Naive thymus-derived CD4-positive, alpha-beta T cell (primary cell): ENCODE data around the gene CST2. TPM values are rescaled to one million over a fixed set of nuclear protein-coding genes. Genes with fewer than 3 reads are reported as not detected.
A peak's percentile ranks its signal among the peaks of the same experiment; 100 is the strongest.
"Not testable (repeated sequence)": the region's sequence is repeated elsewhere in the genome, so short reads cannot be mapped to it uniquely, and the experiment has no call there.

Source experiments
- ATAC-seq: fragments of 150-1000 bp; cut with Tn5 transposase; 2 replicates; pipeline ENCODE4 v1.10.0; 2021; ENCODE audit warnings: mild to moderate bottlenecking, moderate library complexity
- CTCF ChIA-PET: fragments of 350-600 bp; sonication (Branson Sonifier 250); formaldehyde crosslinking; loops from one replicate; lab custom pipeline; 2021; ENCODE audit warnings: antibody characterized with exemption; lab: Charles Lee
- POLR2A ChIA-PET: fragments of 350-600 bp; sonication (Branson Sonifier 250); formaldehyde crosslinking; loops from one replicate; lab custom pipeline; 2021; ENCODE audit warnings: antibody characterized with exemption, inconsistent platforms; lab: Charles Lee
- DNase-seq, 9 donors: peaks; one replicate each; pipeline versions ENCODE4 v3.0.0 to v3.0.0-alpha.2; 2020 to 2022; ENCODE audit warnings: mixed read lengths in 1 of 9
- H3K27ac ChIP-seq: one replicate; pipeline ENCODE4 v1.7.0; 2013; ENCODE audit warnings: mild to moderate bottlenecking, low read depth, low read length, moderate library complexity
- H3K27me3 ChIP-seq, 2 donors: one replicate each; pipeline ENCODE4 v1.7.0; 2013; ENCODE audit warnings: low read length in 2 of 2, mild to moderate bottlenecking in 2 of 2, moderate library complexity in 2 of 2; ENCODE audit not compliant: control insufficient read depth in 2 of 2, insufficient read depth in 2 of 2
- H3K36me3 ChIP-seq, 3 experiments: 1 replicate in 2 of 3; 2 replicates in 1 of 3; pipeline ENCODE4 v1.7.0; 2013; ENCODE audit warnings: low read length in 3 of 3, mild to moderate bottlenecking in 3 of 3, moderate library complexity in 1 of 3; ENCODE audit not compliant: insufficient read depth in 3 of 3, control insufficient read depth in 2 of 3
- H3K4me1 ChIP-seq, 2 donors: one replicate each; pipeline ENCODE4 v1.7.0; 2013; ENCODE audit warnings: low read length in 2 of 2, mild to moderate bottlenecking in 2 of 2, moderate library complexity in 1 of 2; ENCODE audit not compliant: control insufficient read depth in 2 of 2, insufficient read depth in 2 of 2
- H3K4me3 ChIP-seq: 2 replicates; pipeline ENCODE4 v1.7.0; 2013; ENCODE audit warnings: mild to moderate bottlenecking, low read length
- H3K9me3 ChIP-seq, 3 experiments: 1 replicate in 2 of 3; 2 replicates in 1 of 3; pipeline ENCODE4 v1.7.0; 2013; ENCODE audit warnings: low read length in 3 of 3; ENCODE audit not compliant: control insufficient read depth in 2 of 3
- H3K27ac Mint-ChIP-seq, 9 donors: one replicate each; pipeline ENCODE4 v1.8.0; 2020 to 2022; ENCODE audit warnings: mixed read lengths in 9 of 9, mild to moderate bottlenecking in 8 of 9, moderate library complexity in 5 of 9, inconsistent platforms in 2 of 9
- H3K27me3 Mint-ChIP-seq, 5 donors: one replicate each; pipeline ENCODE4 v1.8.0; 2021 to 2022; ENCODE audit warnings: mixed read lengths in 5 of 5, mild to moderate bottlenecking in 1 of 5
- H3K36me3 Mint-ChIP-seq, 5 donors: one replicate each; pipeline ENCODE4 v1.8.0; 2020 to 2022; ENCODE audit warnings: mixed read lengths in 5 of 5, mild to moderate bottlenecking in 3 of 5, inconsistent platforms in 1 of 5
- H3K4me1 Mint-ChIP-seq, 7 donors: one replicate each; pipeline ENCODE4 v1.8.0; 2020 to 2022; ENCODE audit warnings: mixed read lengths in 7 of 7, mild to moderate bottlenecking in 3 of 7, inconsistent platforms in 1 of 7
- H3K4me3 Mint-ChIP-seq, 10 donors: one replicate each; pipeline ENCODE4 v1.8.0; 2020 to 2022; ENCODE audit warnings: mild to moderate bottlenecking in 10 of 10, mixed read lengths in 10 of 10, moderate library complexity in 6 of 10, inconsistent platforms in 2 of 10
- H3K9me3 Mint-ChIP-seq, 11 donors: one replicate each; pipeline ENCODE4 v1.8.0; 2020 to 2022; ENCODE audit warnings: mixed read lengths in 11 of 11, mild to moderate bottlenecking in 4 of 11, inconsistent platforms in 1 of 11, moderate library complexity in 1 of 11
- intact Hi-C, 2 donors: fragments of 100-400 bp; cut with micrococcal nuclease; formaldehyde crosslinking; loops; one replicate each; pipeline ENCODE4 v1.15.1; 2023
- polyA plus RNA-seq, 2 donors: library from polyadenylated mRNA; unstranded; fragments of 300-500 nt; fragmentation: Illumina TruSeq; gene quantifications; one replicate each; pipeline ENCODE4 v1.2.3, GENCODE V29; 2021
- total RNA-seq, 6 experiments: library from RNA in 5 of 6; stranded (reverse) in 5 of 6; gene quantifications; 1 replicate in 5 of 6; 2 replicates in 1 of 6; pipeline ENCODE4 v1.2.3 and lab custom pipeline; 2021 to 2026

Gene CST2
- total and polyA plus RNA-seq, 7 experiments from 2014 or later: not detected

DNA sequence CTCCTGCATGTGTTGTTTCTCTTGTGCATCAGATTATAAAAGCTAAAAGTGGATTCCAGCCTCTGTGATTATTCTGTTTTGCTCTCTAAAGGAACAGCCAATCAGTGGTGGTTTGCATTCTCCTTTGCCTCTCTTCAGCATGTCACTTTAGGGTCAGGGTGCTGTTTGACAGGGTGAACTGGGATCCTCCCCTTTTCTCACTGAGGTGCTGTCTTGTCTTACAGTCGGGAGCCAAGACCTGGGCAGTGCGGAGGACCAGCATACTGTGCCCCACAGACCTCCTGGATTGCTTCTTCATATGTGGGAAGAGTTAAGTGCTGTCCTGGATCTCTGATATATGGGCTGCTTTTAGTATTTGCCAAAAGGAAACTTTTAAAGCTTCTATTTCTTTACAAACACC lies 15.2 kb upstream of the CST2 start:
- H3K9me3 ChIP-seq: no peaks in the 10 kb centered on the region
- H3K4me3 ChIP-seq: no peak overlapping the region
- peaks cover 3 to 25% (median 11%) of the 10 kb centered on the region in 5 donors for H3K27me3 Mint-ChIP-seq
- H3K4me3 Mint-ChIP-seq: no peak overlapping the region
- H3K27ac ChIP-seq: no peak overlapping the region
- H3K36me3 Mint-ChIP-seq: peaks cover 0 to 3% (median 0%) of the 10 kb centered on the region in 5 donors
- no peaks in the 10 kb centered on the region for H3K4me1 ChIP-seq
- ATAC-seq: no peak
- H3K27me3 ChIP-seq: no peaks in the 10 kb centered on the region
- H3K36me3 ChIP-seq: no peaks in the 10 kb centered on the region
- no peak overlapping the region for H3K27ac Mint-ChIP-seq
- DNase-seq: no peak
- intact Hi-C loops: loop anchor here in 1 of 2 donors (5.0 kb wide), 1 partner anchor 506 kb away; no protein-coding TSS in a partner anchor
- ChIA-PET CTCF (interaction anchor here (0.6 kb wide), 1 partner anchor 17 kb away, joined by 4 read pairs; no protein-coding TSS in a partner anchor), POLR2A (no interaction called here)
- H3K9me3 Mint-ChIP-seq: peaks cover 0 to 14% (median 0%) of the 10 kb centered on the region in 11 donors
- H3K4me1 Mint-ChIP-seq: no peaks in the 10 kb centered on the region

DNA sequence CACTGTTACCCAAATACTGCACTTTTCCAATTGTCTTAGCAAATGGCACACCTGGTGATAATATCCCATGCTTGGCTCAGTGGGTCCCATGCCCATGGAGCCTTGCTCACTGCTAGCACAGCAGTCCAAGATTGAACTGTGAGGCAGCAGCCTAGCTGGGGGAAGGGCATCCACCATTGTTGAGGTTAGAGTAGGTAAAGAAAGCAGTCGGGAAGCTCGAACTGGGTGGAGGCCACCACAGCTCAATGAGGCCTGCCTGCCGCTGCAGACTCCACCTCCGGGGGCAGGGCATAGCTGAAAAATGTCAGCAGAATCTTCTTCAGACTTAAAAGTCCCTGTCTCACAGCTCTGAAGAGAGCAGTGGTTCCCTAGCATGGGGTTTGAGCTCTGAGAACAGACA lies 9.2 kb upstream of the CST2 start:
- peaks cover 0 to 7% (median 0%) of the 10 kb centered on the region in 7 donors for H3K4me1 Mint-ChIP-seq
- ChIA-PET POLR2A (no interaction called here), CTCF (interaction anchor here (0.7 kb wide), 1 partner anchor 376 kb away, joined by 3 read pairs; no protein-coding TSS in a partner anchor)
- ATAC-seq (no peak), DNase-seq (no peak)
- H3K36me3 Mint-ChIP-seq: no peaks in the 10 kb centered on the region
- no peak overlapping the region for H3K4me3 Mint-ChIP-seq
- Histone ChIP-seq H3K4me3 (no peak overlapping the region), H3K9me3 (no peaks in the 10 kb centered on the region), H3K36me3 (no peaks in the 10 kb centered on the region), H3K27ac (no peak overlapping the region), H3K27me3 (no peaks in the 10 kb centered on the region), H3K4me1 (no peaks in the 10 kb centered on the region)
- H3K27me3 Mint-ChIP-seq: peaks cover 5 to 35% (median 19%) of the 10 kb centered on the region in 5 donors
- H3K27ac Mint-ChIP-seq: no peak overlapping the region
- H3K9me3 Mint-ChIP-seq: peaks cover 0 to 7% (median 0%) of the 10 kb centered on the region in 11 donors
- intact Hi-C loops: no loop called here

GRCh38 chr20:23832775-23833513 lies 6.4 kb upstream of the CST2 start:
- intact Hi-C loops: no loop called here
- Histone ChIP-seq H3K4me3 (no peak overlapping the region), H3K4me1 (no peaks in the 10 kb centered on the region), H3K27me3 (no peaks in the 10 kb centered on the region), H3K9me3 (no peaks in the 10 kb centered on the region), H3K36me3 (no peaks in the 10 kb centered on the region), H3K27ac (no peak overlapping the region)
- ATAC-seq: no peak
- ChIA-PET POLR2A (no interaction called here), CTCF (no interaction called here)
- H3K27me3 Mint-ChIP-seq: peaks cover under 1 to 35% (median 14%) of the 10 kb centered on the region in 5 donors
- DNase-seq: no peak
- H3K9me3 Mint-ChIP-seq: no peaks in the 10 kb centered on the region
- H3K36me3 Mint-ChIP-seq: no peaks in the 10 kb centered on the region
- no peak overlapping the region for H3K27ac Mint-ChIP-seq
- H3K4me1 Mint-ChIP-seq: peaks cover 0 to 7% (median 0%) of the 10 kb centered on the region in 7 donors
- no peak overlapping the region for H3K4me3 Mint-ChIP-seq

- H3K36me3 ChIP-seq, ATAC-seq, H3K27ac Mint-ChIP-seq, H3K27ac ChIP-seq, H3K9me3 Mint-ChIP-seq, CTCF ChIA-PET, intact Hi-C loops, DNase-seq, H3K4me3 Mint-ChIP-seq, H3K4me3 ChIP-seq, H3K36me3 Mint-ChIP-seq, H3K9me3 ChIP-seq, POLR2A ChIA-PET, H3K4me1 ChIP-seq, H3K27me3 ChIP-seq, H3K4me1 Mint-ChIP-seq: not testable (repeated sequence)
- H3K27me3 Mint-ChIP-seq: peaks cover 0 to 40% (median 12%) of the 10 kb centered on the region in 5 donors
These were observed 5.4 kb upstream of the CST2 start for GRCh38 chr20:23831961-23832360.

DNA sequence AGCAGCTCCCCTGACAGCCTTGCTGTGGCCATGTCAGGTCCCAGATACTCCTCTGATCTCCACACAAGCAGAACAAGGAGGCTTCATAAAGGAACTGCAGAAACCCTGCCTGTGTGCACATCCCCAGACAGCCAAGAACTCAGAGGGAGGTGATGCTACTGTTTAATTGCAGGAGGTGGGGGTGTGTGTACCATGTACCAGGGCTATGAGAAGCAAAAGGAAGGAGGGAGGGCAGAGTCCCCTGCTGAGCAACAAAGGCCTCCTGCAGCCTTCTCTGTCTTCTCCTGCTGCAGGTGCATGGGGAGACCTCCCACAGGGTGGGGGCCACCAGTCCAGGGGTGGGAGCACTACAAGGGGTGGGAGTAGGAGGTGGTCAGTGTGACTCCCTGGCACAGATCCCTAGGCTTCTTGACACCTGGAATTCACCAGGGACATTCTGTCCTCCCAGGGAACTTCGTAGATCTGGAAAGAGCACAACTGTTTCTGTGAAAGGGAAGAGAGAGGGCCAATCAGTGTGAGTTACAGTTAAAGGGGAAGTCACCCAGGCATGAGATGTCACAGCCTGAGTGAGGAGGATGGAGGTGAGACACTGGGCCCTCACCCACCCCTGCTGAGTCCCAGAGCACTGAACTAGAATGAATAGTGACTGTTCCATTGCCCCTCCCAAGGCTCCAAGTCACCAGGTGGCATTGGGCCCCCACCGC lies 2.8 kb downstream of the CST2 start:
- Mint-ChIP-seq H3K4me1 (no peaks in the 10 kb centered on the region), H3K36me3 (no peaks in the 10 kb centered on the region), H3K27ac (peak overlapping the region in 1 of 9 donors; percentile 72), H3K27me3 (peaks cover 0 to 16% (median 7%) of the 10 kb centered on the region in 5 donors), H3K9me3 (no peaks in the 10 kb centered on the region), H3K4me3 (no peak overlapping the region)
- DNase-seq: no peak
- H3K4me3 ChIP-seq: no peak overlapping the region
- no peak overlapping the region for H3K27ac ChIP-seq
- ATAC-seq: no peak
- CTCF ChIA-PET: no interaction called here
- POLR2A ChIA-PET: no interaction called here
- no peaks in the 10 kb centered on the region for H3K9me3 ChIP-seq
- no peaks in the 10 kb centered on the region for H3K36me3 ChIP-seq
- H3K4me1 ChIP-seq: no peaks in the 10 kb centered on the region
- H3K27me3 ChIP-seq: no peaks in the 10 kb centered on the region
- intact Hi-C loops: no loop called here

GRCh38 chr20:23823111-23823510 lies 3.4 kb downstream of the CST2 start:
- H3K27me3 Mint-ChIP-seq: peaks cover 0 to 12% (median 5%) of the 10 kb centered on the region in 5 donors
- Histone ChIP-seq H3K9me3 (no peaks in the 10 kb centered on the region), H3K4me1 (no peaks in the 10 kb centered on the region), H3K4me3 (no peak overlapping the region), H3K36me3 (no peaks in the 10 kb centered on the region), H3K27me3 (no peaks in the 10 kb centered on the region), H3K27ac (no peak overlapping the region)
- ATAC-seq (no peak), DNase-seq (no peak)
- H3K4me3 Mint-ChIP-seq: no peak overlapping the region
- H3K4me1 Mint-ChIP-seq: no peaks in the 10 kb centered on the region
- H3K9me3 Mint-ChIP-seq: no peaks in the 10 kb centered on the region
- H3K27ac Mint-ChIP-seq: no peak overlapping the region
- POLR2A ChIA-PET: no interaction called here
- CTCF ChIA-PET: no interaction called here
- intact Hi-C loops: no loop called here
- H3K36me3 Mint-ChIP-seq: no peaks in the 10 kb centered on the region
